Trophoblast cell (in vitro differentiated cells and primary cell): ENCODE results near the gene RNF114.
A peak's percentile ranks its signal among the peaks of the same experiment; 100 is the strongest.

Experiments used
- DNase-seq, 2 donors: peaks; one replicate each; pipeline ENCODE4 v3.0.0-alpha.2; 2016
- H2AFZ ChIP-seq: 2 replicates; pipeline ENCODE4 v1.6.1; 2013; ENCODE audit warnings: low read length, moderate library complexity, mild to moderate bottlenecking; ENCODE audit not compliant: insufficient read depth, poor library complexity
- H2AK5ac ChIP-seq: 2 replicates; pipeline ENCODE4 v1.6.1; 2013; ENCODE audit warnings: mild to moderate bottlenecking, low read length
- H2BK120ac ChIP-seq: 2 replicates; pipeline ENCODE4 v1.6.1; 2013; ENCODE audit warnings: low read length, mild to moderate bottlenecking, moderate library complexity; ENCODE audit not compliant: insufficient read depth, poor library complexity
- H2BK12ac ChIP-seq: 2 replicates; pipeline ENCODE4 v1.6.1; 2013; ENCODE audit warnings: mild to moderate bottlenecking, low read length, moderate library complexity
- H2BK5ac ChIP-seq: 2 replicates; pipeline ENCODE4 v1.6.1; 2013; ENCODE audit warnings: low read length, low read depth, moderate library complexity, mild to moderate bottlenecking; ENCODE audit not compliant: poor library complexity
- H3K14ac ChIP-seq: 2 replicates; pipeline ENCODE4 v1.6.1; 2013; ENCODE audit warnings: mild to moderate bottlenecking, low read length
- H3K18ac ChIP-seq: 2 replicates; pipeline ENCODE4 v1.6.1; 2013; ENCODE audit warnings: mild to moderate bottlenecking, low read length
- H3K23ac ChIP-seq: 2 replicates; pipeline ENCODE4 v1.6.1; 2013; ENCODE audit warnings: low read length
- H3K27ac ChIP-seq: 2 replicates; pipeline ENCODE4 v1.5.1; 2013; ENCODE audit warnings: low read depth, mild to moderate bottlenecking, inconsistent platforms, low read length, moderate library complexity
- H3K27me3 ChIP-seq: 2 replicates; pipeline ENCODE4 v1.6.1; 2013; ENCODE audit warnings: inconsistent platforms, mild to moderate bottlenecking, low read length, moderate library complexity; ENCODE audit not compliant: insufficient read depth
- H3K36me3 ChIP-seq, 2 experiments: 1 replicate in 1 of 2; 2 replicates in 1 of 2; pipeline ENCODE4 v1.6.1; 2013; ENCODE audit warnings: low read length in 2 of 2, mild to moderate bottlenecking in 2 of 2, moderate library complexity in 1 of 2; ENCODE audit not compliant: insufficient read depth in 2 of 2, control insufficient read depth in 1 of 2
- H3K4ac ChIP-seq: 2 replicates; pipeline ENCODE4 v1.6.1; 2013; ENCODE audit warnings: low read depth, mild to moderate bottlenecking, low read length, moderate library complexity
- H3K4me1 ChIP-seq, 2 experiments: 1 replicate in 1 of 2; 2 replicates in 1 of 2; pipeline ENCODE4 v1.6.1; 2013; ENCODE audit warnings: low read length in 2 of 2, mild to moderate bottlenecking in 2 of 2, moderate library complexity in 1 of 2; ENCODE audit not compliant: insufficient read depth in 2 of 2, control insufficient read depth in 1 of 2
- H3K4me2 ChIP-seq: 2 replicates; pipeline ENCODE4 v1.6.1; 2013; ENCODE audit warnings: inconsistent platforms, mild to moderate bottlenecking, low read length, moderate library complexity
- H3K4me3 ChIP-seq: 2 replicates; pipeline ENCODE4 v1.5.1; 2013; ENCODE audit warnings: mild to moderate bottlenecking, low read depth, low read length, inconsistent platforms
- H3K79me1 ChIP-seq: one replicate; pipeline ENCODE4 v1.6.1; 2013; ENCODE audit warnings: low read length
- H3K79me2 ChIP-seq: 2 replicates; pipeline ENCODE4 v1.6.1; 2013; ENCODE audit warnings: low read length, mild to moderate bottlenecking; ENCODE audit not compliant: control insufficient read depth, insufficient read depth, poor library complexity
- H3K9ac ChIP-seq: 2 replicates; pipeline ENCODE4 v1.6.1; 2013; ENCODE audit warnings: mild to moderate bottlenecking, low read length
- H3K9me3 ChIP-seq: 2 replicates; pipeline ENCODE4 v1.6.1; 2013; ENCODE audit warnings: low read depth, mild to moderate bottlenecking, control low read depth, inconsistent platforms, low read length; ENCODE audit not compliant: insufficient read depth
- H4K12ac ChIP-seq: 2 replicates; pipeline ENCODE4 v1.6.1; 2013; ENCODE audit warnings: low read depth, mild to moderate bottlenecking, low read length, moderate library complexity
- H4K8ac ChIP-seq: 2 replicates; pipeline ENCODE4 v1.6.1; 2013; ENCODE audit warnings: low read depth, mild to moderate bottlenecking, low read length, moderate library complexity
- H4K91ac ChIP-seq: one replicate; pipeline ENCODE4 v1.6.1; 2013; ENCODE audit warnings: low read depth, mild to moderate bottlenecking, low read length, moderate library complexity
- WGBS: extraction: QIAGEN DNeasy Blood & Tissue Kit; methylation state at CpG from one replicate; pipeline ENCODE4 v1.1.7; 2013; ENCODE audit warnings: missing lambda C conversion rate; ENCODE audit not compliant: insufficient read length, insufficient coverage; ENCODE audit errors: extremely low coverage; 5-methylcytosine and 5-hydroxymethylcytosine counted together

Gene RNF114

DNA sequence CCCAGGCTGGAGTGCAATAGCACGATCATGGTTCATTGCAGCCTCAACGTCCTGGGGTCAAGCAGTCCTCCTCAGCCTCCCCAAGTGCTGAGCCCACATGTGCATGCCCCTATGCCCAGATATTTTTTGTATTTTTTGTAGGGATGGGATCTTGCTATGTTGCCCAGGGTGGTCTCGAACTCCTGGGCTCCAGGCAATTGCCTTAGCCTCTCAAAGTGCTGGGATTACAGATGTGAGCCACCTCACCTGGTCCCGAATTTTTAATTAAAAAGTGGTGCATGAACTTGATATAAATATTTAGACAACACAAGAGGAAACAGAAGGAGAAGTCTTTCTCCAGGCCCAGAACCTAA, 7.1 kb upstream of the RNF114 start:
- Histone ChIP-seq H4K8ac (no peak overlapping the region), H3K23ac (no peak overlapping the region), H2BK120ac (no peak overlapping the region), H3K4me3 (no peak overlapping the region), H3K4me1 (no peaks in the 10 kb centered on the region), H3K9me3 (no peaks in the 10 kb centered on the region), H3K27me3 (no peaks in the 10 kb centered on the region), H3K4me2 (no peak overlapping the region), H4K91ac (no peak overlapping the region), H3K18ac (no peak overlapping the region), H3K27ac (no peak overlapping the region), H3K36me3 (no peaks in the 10 kb centered on the region), H4K12ac (no peak overlapping the region), H2BK12ac (no peak overlapping the region), H3K9ac (no peak overlapping the region), H3K79me1 (no peaks in the 10 kb centered on the region), H3K14ac (no peak overlapping the region), H2AK5ac (no peak overlapping the region), H3K79me2 (no peaks in the 10 kb centered on the region), H3K4ac (no peak overlapping the region), H2BK5ac (no peak overlapping the region), H2AFZ (no peak overlapping the region)
- no peak for DNase-seq
- WGBS = no CpG with 5 or more reads among the region's 4 CpGs

DNA sequence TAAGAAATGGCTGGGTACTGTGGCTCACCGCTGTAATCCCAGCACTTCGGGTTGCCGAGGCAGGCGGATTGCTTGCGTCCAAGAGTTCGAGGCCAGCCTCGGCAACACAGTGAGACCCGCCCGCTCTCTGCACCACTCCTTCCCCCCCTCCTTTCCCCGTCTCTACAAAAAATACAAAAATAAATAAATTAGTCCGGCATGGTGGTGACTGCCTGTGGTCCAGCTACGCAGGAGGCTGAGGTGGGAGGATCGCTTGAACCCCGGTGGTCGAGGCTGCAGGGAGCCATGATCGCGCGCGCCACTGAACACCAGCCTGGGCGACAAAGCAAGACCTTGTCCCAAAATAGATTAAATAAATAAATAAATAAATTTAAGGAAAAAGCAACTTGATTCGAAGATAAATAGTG, 448 bp upstream of the RNF114 start:
- no peak for DNase-seq
- H3K4me1 ChIP-seq = peaks cover 4% of the 10 kb centered on the region in 2 experiments
- peak overlapping the region; percentile 53 for H3K18ac ChIP-seq
- peak overlapping the region; percentile 66 for H2AFZ ChIP-seq
- no peak overlapping the region for H2BK5ac ChIP-seq
- H4K8ac ChIP-seq = peak overlapping the region; percentile 83
- H3K9me3 ChIP-seq = peaks cover 2% of the 10 kb centered on the region
- no peak overlapping the region for H3K4ac ChIP-seq
- no peak overlapping the region for H3K27ac ChIP-seq
- peaks cover 11% of the 10 kb centered on the region for H3K79me2 ChIP-seq
- H3K23ac ChIP-seq = no peak overlapping the region
- no peak overlapping the region for H3K4me3 ChIP-seq
- H3K36me3 ChIP-seq = peaks cover 2% of the 10 kb centered on the region in 2 experiments
- peak overlapping the region; percentile 65 for H2BK120ac ChIP-seq
- peak overlapping the region; percentile 45 for H2AK5ac ChIP-seq
- H3K9ac ChIP-seq = no peak overlapping the region
- no peak overlapping the region for H3K4me2 ChIP-seq
- H4K12ac ChIP-seq = peak overlapping the region; percentile 78
- no CpG with 5 or more reads among the region's 21 CpGs for WGBS
- H4K91ac ChIP-seq = peak overlapping the region; percentile 72
- H3K27me3 ChIP-seq = no peaks in the 10 kb centered on the region
- H3K79me1 ChIP-seq = peaks cover 6% of the 10 kb centered on the region
- no peak overlapping the region for H2BK12ac ChIP-seq
- peak overlapping the region; percentile 62 for H3K14ac ChIP-seq

DNA sequence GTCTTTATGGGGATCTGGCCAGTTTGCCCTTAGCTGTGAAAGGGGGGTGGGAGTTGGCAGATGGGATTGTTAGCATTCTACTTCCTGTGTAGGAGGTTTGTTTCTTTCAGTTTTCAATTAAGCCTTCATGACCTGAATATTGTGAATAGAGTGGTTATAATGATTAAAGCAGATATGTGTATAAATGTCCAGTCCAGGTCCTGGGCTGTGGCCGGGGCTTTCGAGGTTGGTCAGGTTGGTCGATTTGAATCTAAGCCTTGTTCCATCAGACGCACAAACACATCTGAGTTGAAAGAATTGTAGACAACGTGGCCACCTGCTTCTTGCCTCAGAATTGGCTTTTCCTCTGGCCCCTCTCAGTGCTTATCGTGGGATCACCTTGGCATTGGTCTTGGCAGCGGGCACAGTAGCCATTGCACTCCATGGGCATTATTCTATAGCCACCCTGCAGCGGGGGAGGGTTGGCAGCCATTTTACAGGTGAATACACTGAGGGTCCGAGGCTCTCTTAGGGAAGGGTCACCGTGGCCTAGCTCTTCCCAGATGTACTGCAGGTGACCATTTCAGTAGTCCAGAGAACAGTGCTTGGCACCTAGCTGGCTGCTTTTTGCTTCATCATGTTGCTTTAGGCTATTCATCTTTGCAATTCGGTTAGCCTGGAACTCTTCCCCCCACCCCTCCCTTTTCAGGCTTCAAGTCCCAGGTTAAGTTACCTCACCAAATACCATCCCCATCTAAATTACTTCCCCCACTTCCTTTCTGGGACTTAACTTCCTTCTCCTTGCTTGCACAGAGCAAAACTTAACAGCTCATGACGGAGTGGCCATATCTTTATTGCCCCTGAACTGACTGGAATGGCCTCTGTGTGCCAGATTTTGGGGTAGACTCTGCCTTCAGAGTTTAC, 1.1 kb downstream of the RNF114 start:
- Histone ChIP-seq H3K18ac (peak overlapping the region; percentile 42), H3K79me1 (peaks cover 6% of the 10 kb centered on the region), H3K4ac (peak overlapping the region; percentile 97), H2BK5ac (no peak overlapping the region), H3K4me1 (peaks cover 4% of the 10 kb centered on the region in 2 experiments), H2AFZ (peak overlapping the region; percentile 8), H3K27ac (peak overlapping the region; percentile 42), H3K36me3 (peaks cover 11 to 13% of the 10 kb centered on the region in 2 experiments), H3K27me3 (no peaks in the 10 kb centered on the region), H3K14ac (no peak overlapping the region), H3K4me3 (peak overlapping the region; percentile 98), H2BK120ac (no peak overlapping the region), H4K12ac (no peak overlapping the region), H3K23ac (no peak overlapping the region), H3K79me2 (peaks cover 11% of the 10 kb centered on the region), H3K4me2 (peak overlapping the region; percentile 79), H3K9me3 (peaks cover 2% of the 10 kb centered on the region), H4K8ac (no peak overlapping the region), H3K9ac (peak overlapping the region; percentile 92), H2BK12ac (no peak overlapping the region), H2AK5ac (no peak overlapping the region), H4K91ac (peak overlapping the region; percentile 86)
- no peak for DNase-seq
- no CpG with 5 or more reads among the region's 12 CpGs for WGBS

DNA sequence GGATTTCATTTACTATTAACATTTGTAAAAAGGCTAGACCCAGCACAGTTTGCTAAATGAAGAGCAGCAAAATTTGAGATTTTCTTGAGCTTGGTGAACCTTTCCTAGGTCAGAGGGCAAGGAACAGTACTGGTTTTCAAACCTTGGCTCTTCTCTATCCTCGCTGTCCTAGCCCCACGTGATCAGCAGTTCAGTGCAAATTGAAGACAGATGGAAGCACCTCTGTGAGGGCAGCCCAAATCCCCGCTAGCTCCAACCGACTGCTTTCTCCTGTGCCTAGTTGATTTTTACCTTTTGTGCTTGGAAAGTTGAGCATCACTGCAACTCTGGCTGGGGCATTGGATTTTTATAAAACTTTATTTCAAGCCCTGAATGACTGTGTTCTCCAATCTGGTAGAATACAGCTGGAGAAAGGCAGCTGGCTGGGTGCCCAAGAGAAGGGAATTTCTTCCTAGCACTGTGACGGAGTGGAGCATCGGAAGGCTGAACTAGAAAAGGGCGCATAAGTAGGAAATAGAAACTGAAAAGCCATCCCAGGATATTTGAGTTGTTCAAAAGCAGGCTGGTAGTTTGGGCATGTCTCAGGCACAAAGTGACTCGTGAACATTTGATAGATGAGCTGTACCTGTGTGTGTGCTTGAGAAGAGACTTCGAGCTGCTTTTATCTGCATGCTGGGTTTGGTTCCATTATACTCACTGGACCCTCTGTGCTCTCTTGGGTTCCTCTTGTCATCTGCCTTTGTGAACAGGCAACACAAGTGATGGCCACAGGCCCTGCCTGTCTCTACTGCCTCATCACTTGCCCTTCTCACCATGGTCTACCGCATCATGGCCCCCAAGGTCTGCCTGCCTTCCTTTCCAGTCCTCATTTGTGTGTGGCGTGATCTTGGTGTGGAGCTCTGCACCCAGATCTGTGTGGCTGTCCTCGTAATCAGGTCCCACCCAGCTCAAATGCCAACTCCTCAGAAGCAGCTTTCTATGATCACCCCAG, 2.3 kb downstream of the RNF114 start:
- H2BK5ac ChIP-seq = no peak overlapping the region
- H2BK120ac ChIP-seq = no peak overlapping the region
- H4K8ac ChIP-seq = no peak overlapping the region
- DNase-seq = no peak
- H2AK5ac ChIP-seq = no peak overlapping the region
- H2AFZ ChIP-seq = no peak overlapping the region
- no peak overlapping the region for H3K27ac ChIP-seq
- no peak overlapping the region for H3K4me2 ChIP-seq
- H3K79me1 ChIP-seq = peaks cover 6% of the 10 kb centered on the region
- no CpG with 5 or more reads among the region's 12 CpGs for WGBS
- H3K18ac ChIP-seq = no peak overlapping the region
- peaks cover 11% of the 10 kb centered on the region for H3K79me2 ChIP-seq
- peak overlapping the region; percentile 71 for H3K4ac ChIP-seq
- H4K91ac ChIP-seq = no peak overlapping the region
- H4K12ac ChIP-seq = no peak overlapping the region
- no peak overlapping the region for H2BK12ac ChIP-seq
- H3K9me3 ChIP-seq = peaks cover 2% of the 10 kb centered on the region
- no peak overlapping the region for H3K14ac ChIP-seq
- H3K27me3 ChIP-seq = no peaks in the 10 kb centered on the region
- peaks cover 15 to 19% of the 10 kb centered on the region in 2 experiments for H3K36me3 ChIP-seq
- peaks cover 4% of the 10 kb centered on the region in 2 experiments for H3K4me1 ChIP-seq
- H3K4me3 ChIP-seq = no peak overlapping the region
- no peak overlapping the region for H3K9ac ChIP-seq
- H3K23ac ChIP-seq = no peak overlapping the region
